ENCODE measurements around the gene VAMP5.

The VAMP5 gene

DNA sequence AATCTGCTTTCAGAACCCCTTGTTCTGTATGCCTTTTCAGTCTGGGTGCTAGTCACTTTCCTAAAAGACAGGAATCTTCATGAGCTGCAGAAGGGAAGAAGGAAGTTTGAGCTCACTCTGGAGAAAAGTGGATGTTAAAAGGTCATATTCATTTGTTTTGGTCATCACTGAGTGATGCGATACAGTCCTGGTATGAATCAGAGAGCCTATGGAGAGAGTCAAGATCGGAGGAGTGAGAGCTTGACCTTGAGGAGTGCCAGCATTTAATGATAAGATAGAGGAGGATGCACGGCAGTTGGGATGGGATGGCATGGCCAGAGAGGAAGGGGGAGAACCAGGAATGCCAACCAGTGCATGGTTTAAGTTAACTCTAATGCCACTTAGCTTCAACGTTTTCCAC is 51.4 kb downstream of the VAMP5 start:
- no peak for DNase-seq (ENCODE audit: low spot score)

DNA sequence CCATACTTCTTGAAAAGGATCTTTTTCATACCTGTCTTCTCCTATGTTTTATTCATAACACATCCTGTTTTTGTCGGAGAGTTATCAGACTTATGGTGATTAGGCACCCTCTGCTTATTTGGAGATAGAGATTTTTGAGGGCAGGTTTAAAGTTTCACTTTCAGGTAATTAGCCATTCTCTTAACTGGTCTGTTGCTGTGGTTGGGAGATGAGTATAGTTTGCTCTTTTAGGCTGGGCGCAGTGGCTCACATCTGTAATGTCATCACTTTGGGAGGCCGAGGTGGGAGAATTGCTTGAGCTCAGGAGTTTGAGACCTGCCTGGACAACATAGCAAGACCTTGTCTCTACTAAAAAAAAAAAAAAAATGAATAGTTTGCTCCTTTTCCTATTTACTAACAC is 58.5 kb downstream of the VAMP5 start:
- DNase-seq (ENCODE audit: low spot score): no peak
